ENCODE results near the gene WIPF3. TPM values are rescaled to one million over a fixed set of nuclear protein-coding genes. Genes with fewer than 3 reads are reported as not detected.

WIPF3 gene
- polyA plus RNA-seq, 4 donors = 4.9 to 5.3 (median 5.1) TPM

GRCh38 chr7:29898301-29898700 is 92.0 kb downstream of the WIPF3 start:
- no peak for DNase-seq (ENCODE audit: low read depth in 4 of 4, low spot score in 2 of 4)

GRCh38 chr7:29900745-29901144 is 94.4 kb downstream of the WIPF3 start:
- no peak for DNase-seq (ENCODE audit: low read depth in 4 of 4, low spot score in 2 of 4)

GRCh38 chr7:29906200-29907022 is 100.1 kb downstream of the WIPF3 start:
- no peak for DNase-seq (ENCODE audit: low read depth in 4 of 4, low spot score in 2 of 4)

- DNase-seq (ENCODE audit: low read depth in 4 of 4, low spot score in 2 of 4) = no peak
Measured at GRCh38 chr7:29914180-29914579, 107.9 kb downstream of the WIPF3 start.

GRCh38 chr7:29915481-29916215 is 109.3 kb downstream of the WIPF3 start:
- DNase-seq (ENCODE audit: low read depth in 4 of 4, low spot score in 2 of 4) = peak in 2 of 4 donors; percentile 27 to 36

- no peak for DNase-seq (ENCODE audit: low read depth in 4 of 4, low spot score in 2 of 4)
Measured at GRCh38 chr7:29917641-29918040, 111.3 kb downstream of the WIPF3 start.

GRCh38 chr7:29918850-29919249 is 112.5 kb downstream of the WIPF3 start:
- no peak for DNase-seq (ENCODE audit: low read depth in 4 of 4, low spot score in 2 of 4)

- no peak for DNase-seq (ENCODE audit: low read depth in 4 of 4, low spot score in 2 of 4)
Measured at GRCh38 chr7:29919790-29920189, 113.5 kb downstream of the WIPF3 start.

- no peak for DNase-seq (ENCODE audit: low read depth in 4 of 4, low spot score in 2 of 4)
Measured at GRCh38 chr7:29920491-29920890, 114.2 kb downstream of the WIPF3 start.

- DNase-seq (ENCODE audit: low read depth in 4 of 4, low spot score in 2 of 4) = peak in 1 of 4 donors; percentile 39
Measured at GRCh38 chr7:29921404-29922010, 115.2 kb downstream of the WIPF3 start.

- DNase-seq (ENCODE audit: low read depth in 4 of 4, low spot score in 2 of 4) = no peak
Measured at GRCh38 chr7:29922921-29923700, 116.8 kb downstream of the WIPF3 start.

GRCh38 chr7:29924006-29924405 is 117.7 kb downstream of the WIPF3 start:
- no peak for DNase-seq (ENCODE audit: low read depth in 4 of 4, low spot score in 2 of 4)

- no peak for DNase-seq (ENCODE audit: low read depth in 4 of 4, low spot score in 2 of 4)
Measured at GRCh38 chr7:29924684-29925083, 118.4 kb downstream of the WIPF3 start.

- DNase-seq (ENCODE audit: low read depth in 4 of 4, low spot score in 2 of 4) = no peak
Measured at GRCh38 chr7:29926216-29926615, 119.9 kb downstream of the WIPF3 start.

GRCh38 chr7:29926741-29927140 is 120.4 kb downstream of the WIPF3 start:
- DNase-seq (ENCODE audit: low read depth in 4 of 4, low spot score in 2 of 4) = no peak

- no peak for DNase-seq (ENCODE audit: low read depth in 4 of 4, low spot score in 2 of 4)
Measured at GRCh38 chr7:29929018-29929807, 122.9 kb downstream of the WIPF3 start.

GRCh38 chr7:29935111-29935510 is 128.8 kb downstream of the WIPF3 start:
- no peak for DNase-seq (ENCODE audit: low read depth in 4 of 4, low spot score in 2 of 4)

- DNase-seq (ENCODE audit: low read depth in 4 of 4, low spot score in 2 of 4) = no peak
Measured at GRCh38 chr7:29937132-29937531, 130.8 kb downstream of the WIPF3 start.

- DNase-seq (ENCODE audit: low read depth in 4 of 4, low spot score in 2 of 4) = no peak
Measured at GRCh38 chr7:29940199-29940598, 133.9 kb downstream of the WIPF3 start.

GRCh38 chr7:29945259-29945809 is 139.0 kb downstream of the WIPF3 start:
- no peak for DNase-seq (ENCODE audit: low read depth in 4 of 4, low spot score in 2 of 4)
